GM12878 (cell line): Measurements from ENCODE around the gene NRN1L. TPM values are rescaled to one million over a fixed set of nuclear protein-coding genes. Genes with fewer than 3 reads are reported as not detected.

Experiments
- ATF3 ChIP-seq: IDR thresholded peaks from 2 replicates; pipeline ENCODE4 v1.6.1; 2011; ENCODE audit warnings: low read depth, mild to moderate bottlenecking, low read length, moderate library complexity, borderline replicate concordance; ENCODE audit errors: extremely low read depth
- CBX5 ChIP-seq: sonication (generic); IDR thresholded peaks from 2 replicates; pipeline ENCODE4 v1.6.1; 2016; ENCODE audit warnings: low read depth, moderate library complexity, mild to moderate bottlenecking, inconsistent platforms
- CREB1 ChIP-seq: IDR thresholded peaks from 2 replicates; pipeline ENCODE4 v1.6.1; 2012; ENCODE audit warnings: low read depth, mild to moderate bottlenecking, inconsistent platforms
- CREM ChIP-seq: IDR thresholded peaks from 2 replicates; pipeline ENCODE4 v1.6.1; 2014; ENCODE audit warnings: antibody characterized with exemption, low read depth
- HCFC1 ChIP-seq: fragments of 150-350 bp; IDR thresholded peaks from 2 replicates; pipeline ENCODE4 v1.6.1; 2014; ENCODE audit warnings: low read length
- KDM1A ChIP-seq: fragments of 200-600 bp; sonication (generic); IDR thresholded peaks from 2 replicates; pipeline ENCODE4 v1.6.1; 2016; ENCODE audit warnings: borderline replicate concordance
- LARP7 ChIP-seq: fragments of 450-650 bp; IDR thresholded peaks from 2 replicates; pipeline ENCODE4 v1.6.1; 2017; ENCODE audit warnings: mild to moderate bottlenecking
- MYB ChIP-seq: fragments of 150-350 bp; IDR thresholded peaks from 2 replicates; pipeline ENCODE4 v1.6.1; 2014; ENCODE audit warnings: mild to moderate bottlenecking, low read depth, low read length, borderline replicate concordance
- NFIC ChIP-seq: IDR thresholded peaks from 2 replicates; pipeline ENCODE4 v1.6.1; 2012; ENCODE audit warnings: low read depth, mild to moderate bottlenecking, inconsistent platforms, low read length, moderate library complexity
- NFYB ChIP-seq: IDR thresholded peaks from 2 replicates; pipeline ENCODE4 v1.6.1; 2011; ENCODE audit warnings: low read depth, mild to moderate bottlenecking, low read length, improper control_type of control experiment, moderate library complexity; ENCODE audit not compliant: insufficient read depth
- NR2C1 ChIP-seq: fragments of 450-650 bp; IDR thresholded peaks from 2 replicates; pipeline ENCODE4 v1.6.1; 2017; ENCODE audit warnings: antibody characterized with exemption, mild to moderate bottlenecking, moderate library complexity
- NR2C2 ChIP-seq: IDR thresholded peaks from 2 replicates; pipeline ENCODE4 v1.6.1; 2011; ENCODE audit warnings: borderline replicate concordance, low read depth; ENCODE audit not compliant: control insufficient read depth, insufficient read length
- NR2F1 ChIP-seq: fragments of 450-650 bp; conservative IDR thresholded peaks from 2 replicates; pipeline ENCODE4 v1.6.1; 2017; ENCODE audit warnings: mild to moderate bottlenecking
- PKNOX1 ChIP-seq: fragments of 450-650 bp; IDR thresholded peaks from 2 replicates; pipeline ENCODE4 v1.6.1; 2016; ENCODE audit warnings: mild to moderate bottlenecking
- POLR2A ChIP-seq: IDR thresholded peaks from 2 replicates; pipeline ENCODE4 v1.6.1; 2011; ENCODE audit warnings: low read depth, mild to moderate bottlenecking, low read length
- POU2F2 ChIP-seq: IDR thresholded peaks from 3 replicates; pipeline ENCODE4 v1.6.1; 2011; ENCODE audit warnings: low read depth, mild to moderate bottlenecking, low read length, borderline replicate concordance
- RB1 ChIP-seq: fragments of 450-650 bp; formaldehyde crosslinking; IDR thresholded peaks from 2 replicates; pipeline ENCODE4 v1.6.1; 2017; ENCODE audit warnings: mild to moderate bottlenecking, borderline replicate concordance
- STAT3 ChIP-seq: IDR thresholded peaks from 2 replicates; pipeline ENCODE4 v1.6.1; 2011; ENCODE audit warnings: low read depth, low read length, improper control_type of control experiment
- ZNF217 ChIP-seq: fragments of 450-650 bp; IDR thresholded peaks from 2 replicates; pipeline ENCODE4 v1.6.1; 2017; ENCODE audit warnings: antibody characterized with exemption, mild to moderate bottlenecking
- ZNF24 ChIP-seq: fragments of 450-650 bp; IDR thresholded peaks from 2 replicates; pipeline ENCODE4 v1.6.1; 2017; ENCODE audit warnings: antibody characterized with exemption, mild to moderate bottlenecking
- ZNF622 ChIP-seq: fragments of 450-650 bp; IDR thresholded peaks from 2 replicates; pipeline ENCODE4 v1.6.1; 2017; ENCODE audit warnings: mild to moderate bottlenecking, inconsistent platforms
- ZSCAN29 ChIP-seq: fragments of 450-650 bp; IDR thresholded peaks from 2 replicates; pipeline ENCODE4 v1.6.1; 2017; ENCODE audit warnings: mild to moderate bottlenecking, moderate library complexity
- polyA plus RNA-seq, 11 experiments: library from polyadenylated mRNA; depleted of rRNA in 4 of 11; unstranded in 6 of 11; stranded (reverse) in 5 of 11; fragments of >200 nt; fragmentation: Nextera tagmentation in 4 of 11; fragmentation: Illumina TruSeq in 1 of 11; extraction: Ambion mirVana in 4 of 11; extraction: Trizol in 1 of 11; gene quantifications; 1 replicate in 1 of 11; 2 replicates in 10 of 11; pipeline versions ENCODE4 v1.2.1 to v1.2.3, GENCODE V29; 2011 to 2016; ENCODE audit warnings: inconsistent platforms in 2 of 11, missing spikeins in 2 of 11, low read depth in 1 of 11
- total RNA-seq, 4 experiments: library from RNA; depleted of rRNA in 3 of 4; stranded (reverse); fragments of >200 nt in 3 of 4; fragmentation: Illumina TruSeq in 1 of 4; extraction: Trizol in 1 of 4; gene quantifications; 2 replicates each; pipeline versions ENCODE4 v1.2.1 to v1.2.3, GENCODE V29; 2013 to 2021
- TF ChIP-seq, protein P1 (sequence below): fragments of 450-650 bp; formaldehyde crosslinking; IDR thresholded peaks from 2 replicates; pipeline ENCODE4 v1.4.0; 2020; ENCODE audit warnings: mild to moderate bottlenecking, moderate library complexity
- TF ChIP-seq, protein P2 (sequence below): IDR thresholded peaks from 2 replicates; pipeline ENCODE4 v1.6.1; 2012; ENCODE audit warnings: low read depth, low read length, improper control_type of control experiment
- TF ChIP-seq, protein P3 (sequence below): IDR thresholded peaks from 2 replicates; pipeline ENCODE4 v1.6.1; 2011; ENCODE audit warnings: low read depth, low read length, improper control_type of control experiment, borderline replicate concordance

Gene NRN1L
- total and polyA plus RNA-seq, 10 of the 15 experiments (the other 5 are each of a cell fraction or from before 2014, with no cell fraction given) = 0.11 to 0.99 (median 0.28) TPM; not detected in 3

- TF ChIP-seq, protein P1, sequence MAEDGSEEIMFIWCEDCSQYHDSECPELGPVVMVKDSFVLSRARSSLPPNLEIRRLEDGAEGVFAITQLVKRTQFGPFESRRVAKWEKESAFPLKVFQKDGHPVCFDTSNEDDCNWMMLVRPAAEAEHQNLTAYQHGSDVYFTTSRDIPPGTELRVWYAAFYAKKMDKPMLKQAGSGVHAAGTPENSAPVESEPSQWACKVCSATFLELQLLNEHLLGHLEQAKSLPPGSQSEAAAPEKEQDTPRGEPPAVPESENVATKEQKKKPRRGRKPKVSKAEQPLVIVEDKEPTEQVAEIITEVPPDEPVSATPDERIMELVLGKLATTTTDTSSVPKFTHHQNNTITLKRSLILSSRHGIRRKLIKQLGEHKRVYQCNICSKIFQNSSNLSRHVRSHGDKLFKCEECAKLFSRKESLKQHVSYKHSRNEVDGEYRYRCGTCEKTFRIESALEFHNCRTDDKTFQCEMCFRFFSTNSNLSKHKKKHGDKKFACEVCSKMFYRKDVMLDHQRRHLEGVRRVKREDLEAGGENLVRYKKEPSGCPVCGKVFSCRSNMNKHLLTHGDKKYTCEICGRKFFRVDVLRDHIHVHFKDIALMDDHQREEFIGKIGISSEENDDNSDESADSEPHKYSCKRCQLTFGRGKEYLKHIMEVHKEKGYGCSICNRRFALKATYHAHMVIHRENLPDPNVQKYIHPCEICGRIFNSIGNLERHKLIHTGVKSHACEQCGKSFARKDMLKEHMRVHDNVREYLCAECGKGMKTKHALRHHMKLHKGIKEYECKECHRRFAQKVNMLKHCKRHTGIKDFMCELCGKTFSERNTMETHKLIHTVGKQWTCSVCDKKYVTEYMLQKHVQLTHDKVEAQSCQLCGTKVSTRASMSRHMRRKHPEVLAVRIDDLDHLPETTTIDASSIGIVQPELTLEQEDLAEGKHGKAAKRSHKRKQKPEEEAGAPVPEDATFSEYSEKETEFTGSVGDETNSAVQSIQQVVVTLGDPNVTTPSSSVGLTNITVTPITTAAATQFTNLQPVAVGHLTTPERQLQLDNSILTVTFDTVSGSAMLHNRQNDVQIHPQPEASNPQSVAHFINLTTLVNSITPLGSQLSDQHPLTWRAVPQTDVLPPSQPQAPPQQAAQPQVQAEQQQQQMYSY (CRISPR knock-in tag) = no peak
- peak; percentile 46; the same call in 1 of the 2 replicates for TF ChIP-seq NR2F1
- TF ChIP-seq STAT3 = no peak
- TF ChIP-seq NFIC = no peak
- no peak for TF ChIP-seq NR2C2
- TF ChIP-seq RB1 = peak; percentile 85; the same call in 1 of the 2 replicates
- peak; percentile 93 for TF ChIP-seq LARP7
- TF ChIP-seq CREM = peak; percentile 98
- TF ChIP-seq ZSCAN29 = no peak
- TF ChIP-seq NR2C1 = peak; percentile 54
- peak; percentile 98 for TF ChIP-seq PKNOX1
- no peak for TF ChIP-seq CBX5
- TF ChIP-seq ZNF217 = no peak
- no peak for TF ChIP-seq KDM1A
- TF ChIP-seq, protein P2, sequence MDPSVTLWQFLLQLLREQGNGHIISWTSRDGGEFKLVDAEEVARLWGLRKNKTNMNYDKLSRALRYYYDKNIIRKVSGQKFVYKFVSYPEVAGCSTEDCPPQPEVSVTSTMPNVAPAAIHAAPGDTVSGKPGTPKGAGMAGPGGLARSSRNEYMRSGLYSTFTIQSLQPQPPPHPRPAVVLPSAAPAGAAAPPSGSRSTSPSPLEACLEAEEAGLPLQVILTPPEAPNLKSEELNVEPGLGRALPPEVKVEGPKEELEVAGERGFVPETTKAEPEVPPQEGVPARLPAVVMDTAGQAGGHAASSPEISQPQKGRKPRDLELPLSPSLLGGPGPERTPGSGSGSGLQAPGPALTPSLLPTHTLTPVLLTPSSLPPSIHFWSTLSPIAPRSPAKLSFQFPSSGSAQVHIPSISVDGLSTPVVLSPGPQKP = no peak
- TF ChIP-seq ZNF24 = no peak
- peak; percentile 49; the same call in 1 of the 2 replicates for TF ChIP-seq HCFC1
- TF ChIP-seq CREB1 = peak; percentile 99
- TF ChIP-seq ZNF622 = no peak
- peak; percentile 45; the same call in 1 of the 2 replicates for TF ChIP-seq NFYB
- peak; percentile 29; the same call in 1 of the 2 replicates for TF ChIP-seq ATF3
- peak; percentile 84 for TF ChIP-seq POLR2A
- TF ChIP-seq MYB = no peak
- TF ChIP-seq, protein P3, sequence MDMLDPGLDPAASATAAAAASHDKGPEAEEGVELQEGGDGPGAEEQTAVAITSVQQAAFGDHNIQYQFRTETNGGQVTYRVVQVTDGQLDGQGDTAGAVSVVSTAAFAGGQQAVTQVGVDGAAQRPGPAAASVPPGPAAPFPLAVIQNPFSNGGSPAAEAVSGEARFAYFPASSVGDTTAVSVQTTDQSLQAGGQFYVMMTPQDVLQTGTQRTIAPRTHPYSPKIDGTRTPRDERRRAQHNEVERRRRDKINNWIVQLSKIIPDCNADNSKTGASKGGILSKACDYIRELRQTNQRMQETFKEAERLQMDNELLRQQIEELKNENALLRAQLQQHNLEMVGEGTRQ = no peak
- no peak for TF ChIP-seq POU2F2
Measured at GRCh38 chr16:67892899-67893742, 8.4 kb downstream of the NRN1L start, which contains the start of gene PSKH1 (continued).
